HG03135 (cell line): ENCODE measurements around the gene DGKH.
A peak's percentile ranks its signal among the peaks of the same experiment; 100 is the strongest.

Experiments
- ATAC-seq: cut with Tn5 transposase; IDR thresholded peaks from one replicate; pipeline ENCODE4 v1.9.1; 2021; ENCODE audit warnings: mild to moderate bottlenecking, moderate library complexity; ENCODE audit not compliant: unreplicated experiment

DGKH gene

GRCh38 chr13:42274386-42275097 lies 226.1 kb downstream of the DGKH start:
- ATAC-seq: no peak

- peak; percentile 25 for ATAC-seq
These were observed 226.6 kb downstream of the DGKH start for GRCh38 chr13:42275098-42275471.

- no peak for ATAC-seq
These were observed 227.1 kb downstream of the DGKH start for GRCh38 chr13:42275506-42275905.

- no peak for ATAC-seq
These were observed 228.2 kb downstream of the DGKH start for GRCh38 chr13:42276683-42277082.

GRCh38 chr13:42277618-42278276 lies 229.3 kb downstream of the DGKH start:
- no peak for ATAC-seq

- no peak for ATAC-seq
These were observed 230.6 kb downstream of the DGKH start for GRCh38 chr13:42279080-42279479.

- ATAC-seq: no peak
These were observed 231.5 kb downstream of the DGKH start for GRCh38 chr13:42279986-42280385.

- ATAC-seq: no peak
These were observed 232.1 kb downstream of the DGKH start for GRCh38 chr13:42280537-42280936.

GRCh38 chr13:42283574-42283973 lies 235.1 kb downstream of the DGKH start:
- ATAC-seq: no peak

- ATAC-seq: no peak
These were observed 235.6 kb downstream of the DGKH start for GRCh38 chr13:42284068-42284467.
